GM21390 (cell line): ENCODE measurements around the gene SLC39A8.
"Not testable (repeated sequence)": the region's sequence is repeated elsewhere in the genome, so short reads cannot be mapped to it uniquely, and the experiment has no call there.

ENCODE experiments used
- ATAC-seq: cut with Tn5 transposase; IDR thresholded peaks from one replicate; pipeline ENCODE4 v1.9.1; 2021; ENCODE audit not compliant: unreplicated experiment

Gene SLC39A8

GRCh38 chr4:102305666-102306065 is 39.6 kb downstream of the SLC39A8 start:
- ATAC-seq = no peak

GRCh38 chr4:102302762-102303161 is 42.5 kb downstream of the SLC39A8 start:
- no peak for ATAC-seq

- no peak for ATAC-seq
Observed at GRCh38 chr4:102301167-102301566, 44.1 kb downstream of the SLC39A8 start.

GRCh38 chr4:102299354-102300107 is 45.8 kb downstream of the SLC39A8 start:
- peak; percentile 87 for ATAC-seq

GRCh38 chr4:102298716-102299115 is 46.6 kb downstream of the SLC39A8 start:
- no peak for ATAC-seq

GRCh38 chr4:102295153-102295862 is 50.0 kb downstream of the SLC39A8 start:
- no peak for ATAC-seq

- ATAC-seq = no peak
Observed at GRCh38 chr4:102288497-102288896, 56.8 kb downstream of the SLC39A8 start.

GRCh38 chr4:102285831-102286230 is 59.5 kb downstream of the SLC39A8 start:
- no peak for ATAC-seq

GRCh38 chr4:102281171-102281839 is 64.0 kb downstream of the SLC39A8 start:
- ATAC-seq = no peak

- not testable (repeated sequence) for ATAC-seq
Observed at GRCh38 chr4:102273317-102273716, 72.0 kb downstream of the SLC39A8 start.

- no peak for ATAC-seq
Observed at GRCh38 chr4:102272318-102272717, 73.0 kb downstream of the SLC39A8 start.

GRCh38 chr4:102268355-102268754 is 76.9 kb downstream of the SLC39A8 start:
- ATAC-seq = no peak

- peak; percentile 88 for ATAC-seq
Observed at GRCh38 chr4:102263024-102263787, 82.1 kb downstream of the SLC39A8 start.

GRCh38 chr4:102259702-102260101 is 85.6 kb downstream of the SLC39A8 start:
- no peak for ATAC-seq

GRCh38 chr4:102259081-102259480 is 86.2 kb downstream of the SLC39A8 start:
- ATAC-seq = no peak

- no peak for ATAC-seq
Observed at GRCh38 chr4:102256321-102256720, 89.0 kb downstream of the SLC39A8 start.

- ATAC-seq = no peak
Observed at GRCh38 chr4:102253860-102254259, 91.4 kb downstream of the SLC39A8 start.

- no peak for ATAC-seq
Observed at GRCh38 chr4:102252171-102252570, 93.1 kb downstream of the SLC39A8 start.

- no peak for ATAC-seq
Observed at GRCh38 chr4:102250341-102250740, 94.9 kb downstream of the SLC39A8 start.

GRCh38 chr4:102247041-102247440 is 98.2 kb downstream of the SLC39A8 start:
- no peak for ATAC-seq

GRCh38 chr4:102246416-102246815 is 98.9 kb downstream of the SLC39A8 start:
- ATAC-seq = no peak
